Mesodermal cell (in vitro differentiated cells): Measurements from ENCODE around the gene GABBR2.

Experiments
- H3K27ac ChIP-seq: 2 replicates; pipeline ENCODE4 v1.7.0; 2013; ENCODE audit warnings: mild to moderate bottlenecking, low read depth, low read length, moderate library complexity; ENCODE audit not compliant: severe bottlenecking
- H3K36me3 ChIP-seq: 2 replicates; pipeline ENCODE4 v1.7.1; 2013; ENCODE audit warnings: mild to moderate bottlenecking, low read length, moderate library complexity; ENCODE audit not compliant: control insufficient read depth, insufficient read depth
- H3K4me1 ChIP-seq: one replicate; pipeline ENCODE4 v1.7.1; 2013; ENCODE audit warnings: mild to moderate bottlenecking, low read length; ENCODE audit not compliant: insufficient read depth, control insufficient read depth, poor library complexity, severe bottlenecking
- H3K4me3 ChIP-seq: 2 replicates; pipeline ENCODE4 v1.7.0; 2013; ENCODE audit warnings: low read length, control low read depth, mild to moderate bottlenecking; ENCODE audit not compliant: insufficient read depth, poor library complexity, severe bottlenecking; ENCODE audit errors: extremely low read depth
- H3K9me3 ChIP-seq: 2 replicates; pipeline ENCODE4 v1.7.1; 2013; ENCODE audit warnings: mild to moderate bottlenecking, low read length, moderate library complexity; ENCODE audit not compliant: control insufficient read depth
- WGBS, 2 experiments: methylation state at CpG; one replicate each; pipeline ENCODE4 v1.1.5; 2013; ENCODE audit warnings: missing lambda C conversion rate in 2 of 2; ENCODE audit not compliant: insufficient coverage in 2 of 2; 5-methylcytosine and 5-hydroxymethylcytosine counted together

Gene GABBR2

GRCh38 chr9:98342098-98342819, 366.5 kb downstream of the GABBR2 start:
- no peak overlapping the region for H3K27ac ChIP-seq
- H3K4me3 ChIP-seq = no peak overlapping the region
- no peaks in the 10 kb centered on the region for H3K9me3 ChIP-seq
- 90 to 93% methylated on average over 4 of the region's 4 CpGs for WGBS, 2 experiments
- no peaks in the 10 kb centered on the region for H3K4me1 ChIP-seq
- H3K36me3 ChIP-seq = no peaks in the 10 kb centered on the region

GRCh38 chr9:98341157-98342097, 367.3 kb downstream of the GABBR2 start:
- no peaks in the 10 kb centered on the region for H3K4me1 ChIP-seq
- H3K9me3 ChIP-seq = no peaks in the 10 kb centered on the region
- H3K27ac ChIP-seq = no peak overlapping the region
- no peaks in the 10 kb centered on the region for H3K36me3 ChIP-seq
- no peak overlapping the region for H3K4me3 ChIP-seq
- 91 to 95% methylated on average over 17 of the region's 20 CpGs for WGBS, 2 experiments

- H3K36me3 ChIP-seq = no peaks in the 10 kb centered on the region
- no peak overlapping the region for H3K27ac ChIP-seq
- H3K9me3 ChIP-seq = no peaks in the 10 kb centered on the region
- no peak overlapping the region for H3K4me3 ChIP-seq
- WGBS, 2 experiments = 94 to 96% methylated on average over 3 of the region's 6 CpGs
- H3K4me1 ChIP-seq = no peaks in the 10 kb centered on the region
Observed at GRCh38 chr9:98339987-98340800, 368.5 kb downstream of the GABBR2 start.

- H3K27ac ChIP-seq = no peak overlapping the region
- H3K4me1 ChIP-seq = no peaks in the 10 kb centered on the region
- 92 to 100% methylated on average over 1 of the region's 2 CpGs for WGBS, 2 experiments
- H3K4me3 ChIP-seq = no peak overlapping the region
- no peaks in the 10 kb centered on the region for H3K9me3 ChIP-seq
- no peaks in the 10 kb centered on the region for H3K36me3 ChIP-seq
Observed at GRCh38 chr9:98335661-98336060, 373.1 kb downstream of the GABBR2 start.

- Histone ChIP-seq H3K27ac (no peak overlapping the region), H3K36me3 (no peaks in the 10 kb centered on the region), H3K4me1 (no peaks in the 10 kb centered on the region), H3K9me3 (no peaks in the 10 kb centered on the region), H3K4me3 (no peak overlapping the region)
- 78 to 100% methylated on average over 1 to 2 of the region's 3 CpGs for WGBS, 2 experiments
Observed at GRCh38 chr9:98334796-98335195, 373.9 kb downstream of the GABBR2 start.

GRCh38 chr9:98333703-98334582, 374.8 kb downstream of the GABBR2 start:
- Histone ChIP-seq H3K9me3 (no peaks in the 10 kb centered on the region), H3K4me3 (no peak overlapping the region), H3K27ac (no peak overlapping the region), H3K4me1 (no peaks in the 10 kb centered on the region), H3K36me3 (no peaks in the 10 kb centered on the region)
- 88 to 92% methylated on average over 3 of the region's 5 CpGs for WGBS, 2 experiments

GRCh38 chr9:98332405-98332831, 376.3 kb downstream of the GABBR2 start:
- Histone ChIP-seq H3K4me1 (no peaks in the 10 kb centered on the region), H3K4me3 (no peak overlapping the region), H3K36me3 (no peaks in the 10 kb centered on the region), H3K27ac (no peak overlapping the region), H3K9me3 (no peaks in the 10 kb centered on the region)
- 93 to 99% methylated on average over 8 of the region's 8 CpGs for WGBS, 2 experiments

GRCh38 chr9:98331536-98332259, 377.0 kb downstream of the GABBR2 start:
- WGBS, 2 experiments = 86 to 90% methylated on average over 3 to 4 of the region's 6 CpGs
- H3K9me3 ChIP-seq = no peaks in the 10 kb centered on the region
- H3K4me1 ChIP-seq = no peaks in the 10 kb centered on the region
- H3K4me3 ChIP-seq = no peak overlapping the region
- H3K27ac ChIP-seq = no peak overlapping the region
- H3K36me3 ChIP-seq = no peaks in the 10 kb centered on the region

- 95 to 97% methylated on average over 5 to 6 of the region's 6 CpGs for WGBS, 2 experiments
- no peaks in the 10 kb centered on the region for H3K9me3 ChIP-seq
- no peak overlapping the region for H3K4me3 ChIP-seq
Observed at GRCh38 chr9:98330831-98331230, 377.9 kb downstream of the GABBR2 start.

More at GRCh38 chr9:98330831-98331230, 377.9 kb downstream of the GABBR2 start:
- no peaks in the 10 kb centered on the region for H3K36me3 ChIP-seq
- no peaks in the 10 kb centered on the region for H3K4me1 ChIP-seq
- no peak overlapping the region for H3K27ac ChIP-seq
